ENCODE results near the gene SH3RF3.

The SH3RF3 gene

DNA sequence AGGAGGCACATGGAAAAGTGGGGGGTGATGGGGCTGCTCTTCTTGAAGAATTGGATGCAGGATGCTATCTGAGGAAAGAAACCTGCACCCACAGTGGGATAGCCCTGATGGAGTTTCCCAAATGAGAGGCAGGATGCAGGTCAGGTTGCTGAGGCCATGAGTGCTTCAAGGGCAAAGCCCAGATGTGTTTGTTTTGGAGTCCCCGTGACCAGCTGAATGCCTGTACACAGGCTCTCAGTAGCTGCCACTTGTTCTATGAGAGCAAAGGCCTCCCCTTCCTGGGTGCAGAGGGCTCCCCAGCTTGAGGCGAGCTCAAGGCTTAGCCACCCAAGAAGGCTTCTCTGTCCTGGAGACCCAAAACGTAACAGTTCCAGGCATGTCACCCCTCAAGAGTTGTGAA, 292.1 kb downstream of the SH3RF3 start:
- DNase-seq = no peak

- DNase-seq = no peak
These were observed 292.6 kb downstream of the SH3RF3 start for GRCh38 chr2:109421642-109422041.

- no peak for DNase-seq
These were observed 293.2 kb downstream of the SH3RF3 start for GRCh38 chr2:109422071-109422757.

DNA sequence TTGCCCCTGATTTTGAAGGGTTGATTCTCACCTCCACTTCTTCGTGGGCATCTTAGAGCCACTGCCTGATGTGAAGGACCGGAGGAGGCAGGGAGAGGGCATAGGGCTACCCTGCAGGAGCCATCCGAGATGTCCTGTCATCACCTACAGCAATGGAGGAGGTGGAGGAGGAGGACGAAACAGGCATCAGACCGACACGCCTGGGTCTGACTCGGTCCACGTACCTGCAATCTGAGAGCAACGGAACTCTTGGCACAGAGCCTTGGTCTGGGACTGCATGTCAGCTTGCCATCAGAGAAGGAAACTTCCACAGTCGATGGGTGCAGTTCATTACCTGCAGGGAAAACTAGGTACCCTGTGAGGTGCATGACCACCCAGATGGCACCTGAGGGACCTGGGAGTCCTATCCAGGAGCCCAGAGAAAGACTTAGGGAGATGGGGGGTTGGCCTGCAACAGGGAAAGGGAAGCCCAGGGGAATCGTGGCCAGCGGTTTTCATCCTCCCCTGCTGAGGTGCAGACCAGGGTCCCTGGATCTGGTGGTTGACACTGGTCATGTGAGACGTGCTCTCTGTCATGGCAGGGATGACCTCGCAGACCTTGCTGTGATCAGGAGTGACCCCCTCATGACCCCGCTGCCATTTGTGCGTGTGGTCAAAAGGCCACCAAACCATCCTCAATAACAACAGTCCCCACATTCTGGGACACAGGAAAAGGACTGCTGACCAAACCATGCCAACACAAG, 293.9 kb downstream of the SH3RF3 start:
- no peak for DNase-seq

- no peak for DNase-seq
These were observed 294.8 kb downstream of the SH3RF3 start for GRCh38 chr2:109423556-109424359.

DNA sequence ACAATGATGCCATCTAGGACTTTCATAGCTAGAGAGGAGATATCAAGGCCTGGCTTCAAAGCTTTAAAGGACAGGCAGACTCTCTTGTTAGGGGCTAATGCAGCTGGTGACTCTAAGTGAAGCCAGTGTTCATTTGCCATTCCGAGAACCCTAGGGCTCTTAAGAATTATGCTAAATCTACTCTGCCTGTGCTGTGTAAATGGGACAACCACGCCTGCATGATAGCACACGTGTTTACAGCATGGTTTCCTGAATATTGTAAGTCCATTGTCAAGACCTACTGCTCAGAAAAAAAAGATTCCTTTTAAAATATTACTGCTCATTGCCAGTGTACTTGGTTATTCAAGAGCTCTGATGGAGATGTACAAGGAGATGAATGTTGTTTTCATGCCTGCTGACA, 296.4 kb downstream of the SH3RF3 start:
- DNase-seq = no peak

GRCh38 chr2:109427661-109428091, 298.7 kb downstream of the SH3RF3 start:
- DNase-seq = no peak

GRCh38 chr2:109428281-109428680, 299.3 kb downstream of the SH3RF3 start:
- no peak for DNase-seq

DNA sequence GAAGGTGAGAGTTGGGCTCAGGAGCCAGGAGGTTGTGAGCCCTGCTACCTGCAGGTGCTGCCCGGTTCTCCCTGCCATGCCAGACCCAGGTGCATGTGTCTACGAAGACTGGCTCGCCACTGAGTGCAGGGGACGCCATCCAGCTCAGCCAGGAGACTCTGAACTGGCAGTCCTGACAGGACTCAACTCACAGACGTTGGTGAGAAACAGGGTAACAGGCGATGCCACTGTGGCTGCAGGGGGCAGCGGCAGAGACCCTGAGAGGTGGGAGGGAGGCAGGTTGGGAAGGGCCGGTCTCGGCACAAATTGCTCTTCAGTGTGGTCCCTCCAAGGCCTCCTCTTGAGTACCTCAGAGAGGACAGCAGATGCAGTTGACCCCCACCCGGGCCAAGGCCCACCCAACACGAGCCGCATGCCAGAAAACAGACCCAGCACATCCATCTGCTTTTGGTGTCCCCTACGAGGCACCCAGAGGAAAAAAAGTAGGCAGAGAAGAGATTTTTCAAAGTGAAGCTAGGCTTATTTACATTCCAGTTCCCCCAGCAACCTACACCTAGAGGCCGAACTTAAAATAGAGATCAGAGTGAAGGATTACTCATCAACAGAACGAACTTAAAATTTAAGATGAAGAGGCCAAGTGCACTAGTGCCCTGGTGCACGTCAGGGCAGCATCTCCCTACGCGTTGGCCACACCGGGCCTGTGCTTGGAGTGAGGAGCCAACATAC, 300.0 kb downstream of the SH3RF3 start:
- DNase-seq = no peak

DNA sequence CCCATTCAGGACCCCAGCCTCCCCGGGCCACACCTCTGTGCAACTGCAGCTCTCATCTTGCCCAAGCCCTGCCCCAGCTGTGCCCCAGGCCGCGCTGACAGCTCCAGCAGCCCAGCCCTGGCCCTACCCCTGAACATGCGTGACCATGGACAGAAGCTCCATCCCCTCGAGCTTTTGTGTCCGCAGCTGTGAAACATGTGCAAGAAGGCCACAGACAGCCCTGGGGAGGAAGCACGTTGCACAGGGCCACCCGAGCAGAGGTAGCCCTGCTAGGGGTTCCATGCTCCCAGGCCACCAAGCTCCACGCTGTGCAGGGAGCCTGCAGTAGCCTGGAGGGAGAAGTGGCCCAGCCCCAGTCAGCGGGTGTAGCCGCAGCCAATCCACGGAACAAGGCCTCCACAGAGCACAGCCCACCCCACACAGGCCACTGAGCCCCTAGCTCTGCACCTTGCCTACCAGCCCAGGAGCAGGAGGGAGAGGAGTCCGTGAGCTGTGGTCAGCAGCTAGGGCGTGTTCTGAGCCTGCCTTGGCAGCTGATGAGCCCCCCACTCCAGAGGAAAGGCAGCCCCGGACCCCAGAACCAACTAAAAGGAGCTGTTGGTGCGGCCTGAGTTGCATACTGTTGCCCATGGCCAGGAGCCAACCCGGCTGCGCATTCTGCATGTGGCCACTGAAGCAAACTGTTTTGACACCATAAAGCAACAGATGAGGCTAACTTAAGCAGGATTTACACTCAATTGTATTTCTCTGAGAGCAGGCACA, 300.7 kb downstream of the SH3RF3 start:
- no peak for DNase-seq

DNA sequence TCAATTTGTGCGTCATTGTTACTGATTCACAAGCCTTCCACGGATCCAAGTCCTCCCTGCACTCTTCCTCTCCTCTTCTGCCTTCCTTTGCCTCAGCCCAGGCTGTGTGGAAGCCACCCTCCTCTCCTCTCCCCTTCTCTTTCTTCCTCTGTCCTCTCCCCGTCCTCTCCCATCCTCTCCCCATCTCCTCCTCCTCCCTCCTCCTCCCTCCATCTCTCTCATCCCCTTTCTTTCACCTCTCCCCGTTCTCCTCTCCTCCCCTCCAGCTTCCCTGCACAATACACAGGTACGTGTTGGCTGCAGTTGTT, 301.3 kb downstream of the SH3RF3 start:
- no peak for DNase-seq

DNA sequence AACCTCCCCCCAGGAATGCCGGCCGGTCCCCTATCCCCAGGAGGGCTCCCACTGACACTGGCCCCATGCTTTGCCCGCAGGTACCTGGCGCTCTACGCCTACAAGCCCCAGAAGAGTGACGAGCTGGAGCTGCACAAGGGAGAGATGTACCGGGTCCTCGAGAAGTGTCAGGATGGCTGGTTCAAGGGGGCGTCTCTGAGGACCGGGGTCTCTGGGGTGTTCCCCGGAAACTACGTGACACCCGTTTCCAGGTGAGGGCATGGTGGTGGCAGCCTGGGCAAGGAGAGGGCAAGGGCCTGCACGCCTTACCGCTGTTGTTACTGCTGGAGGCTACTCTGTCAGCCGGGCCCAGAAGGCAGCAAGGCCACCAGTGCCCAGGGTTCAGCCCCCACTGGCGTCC, 303.4 kb downstream of the SH3RF3 start:
- DNase-seq = no peak

DNA sequence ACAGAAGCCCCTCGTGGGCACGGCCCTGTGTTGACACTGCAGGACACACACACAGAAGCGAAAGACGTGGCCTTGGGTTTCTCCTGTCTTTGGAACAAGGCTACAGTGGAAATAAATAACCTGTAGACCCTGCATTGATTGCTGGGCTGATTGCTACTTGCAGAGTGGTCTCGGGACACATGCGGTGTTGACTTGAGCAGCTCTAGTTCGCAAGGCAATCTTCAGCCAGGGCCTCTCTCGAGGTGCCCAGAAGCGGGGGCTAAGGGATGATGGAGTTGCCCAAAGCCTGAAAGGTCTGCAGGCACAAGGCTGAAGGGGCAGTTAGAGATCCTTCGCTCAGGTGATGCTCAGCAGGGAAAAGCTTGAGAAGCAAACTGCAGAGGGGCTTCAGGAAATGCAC, 304.5 kb downstream of the SH3RF3 start:
- DNase-seq = no peak

DNA sequence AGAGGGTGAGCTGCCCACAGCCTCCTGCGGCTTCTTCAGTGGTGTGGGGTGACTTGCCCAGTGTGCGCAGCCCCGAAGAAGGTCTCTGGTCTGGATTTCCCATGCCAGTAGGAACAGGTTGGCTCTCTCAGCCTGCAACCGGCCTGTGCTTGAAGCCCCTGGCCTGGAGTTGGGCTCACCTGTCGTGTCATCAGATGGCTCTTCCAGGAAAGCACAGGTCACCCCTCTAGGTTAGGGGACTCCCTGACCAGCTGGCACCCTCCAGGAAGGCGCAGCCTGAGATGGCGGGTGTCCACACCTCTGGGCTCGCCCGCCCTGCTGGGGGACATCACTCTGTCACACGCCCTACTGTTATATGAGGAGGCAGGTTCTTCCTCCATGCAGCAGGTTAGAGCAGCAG, 304.9 kb downstream of the SH3RF3 start:
- no peak for DNase-seq

DNA sequence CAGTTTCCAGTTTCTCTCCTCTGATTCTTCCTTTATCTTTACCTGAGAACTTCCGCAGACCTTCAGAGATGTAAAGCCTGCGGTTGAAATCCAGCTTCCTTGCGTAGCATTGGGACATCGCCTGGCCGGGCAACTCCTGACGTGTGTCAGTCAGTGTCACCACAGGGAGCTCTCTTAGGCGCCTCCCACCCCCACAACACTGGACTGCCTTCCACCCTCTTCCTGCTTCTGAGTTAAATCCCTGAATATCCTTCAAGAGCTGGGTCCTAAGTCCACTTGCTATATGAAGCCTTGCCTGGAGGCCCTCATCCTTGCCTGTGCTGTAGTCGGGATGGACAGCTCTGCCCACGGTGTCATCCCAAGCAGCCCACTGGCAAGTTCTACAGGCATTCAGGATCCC, 305.3 kb downstream of the SH3RF3 start:
- DNase-seq = no peak

- no peak for DNase-seq
These were observed 306.2 kb downstream of the SH3RF3 start for GRCh38 chr2:109435066-109435690.

GRCh38 chr2:109435901-109436598, 307.0 kb downstream of the SH3RF3 start:
- DNase-seq = peak; percentile 26

GRCh38 chr2:109436610-109437225, 307.7 kb downstream of the SH3RF3 start:
- no peak for DNase-seq

GRCh38 chr2:109437325-109438090, 308.5 kb downstream of the SH3RF3 start:
- DNase-seq = peak; percentile 18

- DNase-seq = no peak
These were observed 309.1 kb downstream of the SH3RF3 start for GRCh38 chr2:109438146-109438545.

All from right kidney (tissue), 1 donor.